HCT116 (cell line): Measurements from ENCODE around the gene CPA5. TPM values are rescaled to one million over a fixed set of nuclear protein-coding genes. Genes with fewer than 3 reads are reported as not detected.
A peak's percentile ranks its signal among the peaks of the same experiment; 100 is the strongest.

ENCODE experiments used
- ATAC-seq: fragments of 200-7000 bp; cut with Tn5 transposase; 2 replicates; pipeline ENCODE4 v1.9.1; 2020; ENCODE audit warnings: mild to moderate bottlenecking, moderate library complexity
- BruUV-seq: library from RNA; stranded (reverse); fragments of 400-500 nt; replicated peaks from 2 replicates; lab custom pipeline; 2021; lab: Mats Ljungman, UMichigan
- CTCF ChIA-PET: fragments of 300-600 bp; sonication (Branson Sonifier 250); formaldehyde crosslinking; loops from one replicate; lab custom pipeline; 2021; ENCODE audit warnings: antibody characterized with exemption; lab: Charles Lee
- POLR2A ChIA-PET: fragments of 300-600, 350-600 bp; sonication (Branson Sonifier 250); formaldehyde crosslinking; loops from one replicate; lab custom pipeline; 2021; ENCODE audit warnings: antibody characterized with exemption; lab: Charles Lee
- RAD21 ChIA-PET, 2 experiments: fragments of 300-600 bp; sonication (Branson Sonifier 250); formaldehyde crosslinking; loops; one replicate each; lab custom pipeline; 2023; ENCODE audit warnings: low total read pairs in 2 of 2; ENCODE audit not compliant: uncharacterized antibody in 2 of 2, unreplicated experiment in 2 of 2, low non-redundant PET in 1 of 2; lab: Charles Lee
- DNase-seq: peaks from one replicate; pipeline ENCODE4 v3.0.0-alpha.2; 2010; ENCODE audit warnings: low read depth, low spot score
- H2AFZ ChIP-seq: fragments of 200-600 bp; shearing (Covaris generic), sonication (generic); 2 replicates; pipeline ENCODE4 v1.6.1; 2017; ENCODE audit warnings: low read depth, mixed run types, mixed read lengths, antibody characterized with exemption, low read length; ENCODE audit not compliant: poor library complexity, severe bottlenecking
- H3K27ac ChIP-seq: 2 replicates; pipeline ENCODE4 v1.5.1; 2012; ENCODE audit warnings: low read depth, low read length
- H3K27me3 ChIP-seq: fragments of 200-600 bp; sonication (generic); 2 replicates; pipeline ENCODE4 v1.6.1; 2016; ENCODE audit warnings: mixed run types, low read length, mixed read lengths; ENCODE audit not compliant: insufficient read depth
- H3K36me3 ChIP-seq, 2 experiments: fragments of 200-500 bp in 1 of 2; fragments of 200-600 bp in 1 of 2; sonication (Bioruptor generic) in 1 of 2; sonication (generic) in 1 of 2; 2 replicates each; pipeline versions ENCODE4 v1.5.1 to v1.6.1; 2014 to 2016; ENCODE audit warnings: low read length in 2 of 2, inconsistent platforms in 1 of 2, mixed read lengths in 1 of 2, mixed run types in 1 of 2; ENCODE audit not compliant: insufficient read depth in 2 of 2, control insufficient read depth in 1 of 2
- H3K4me1 ChIP-seq, 2 experiments: fragments of 200-600 bp in 1 of 2; sonication (generic) in 1 of 2; 2 replicates each; pipeline versions ENCODE4 v1.5.1 to v1.6.1; 2012 to 2017; ENCODE audit warnings: low read length in 2 of 2, inconsistent platforms in 1 of 2, mild to moderate bottlenecking in 1 of 2, mixed read lengths in 1 of 2, mixed run types in 1 of 2, moderate library complexity in 1 of 2; ENCODE audit not compliant: insufficient read depth in 2 of 2, control insufficient read depth in 1 of 2
- H3K4me2 ChIP-seq: fragments of 200-600 bp; sonication (generic); 2 replicates; pipeline ENCODE4 v1.6.1; 2017; ENCODE audit warnings: mixed run types, low read length, mixed read lengths
- H3K4me3 ChIP-seq, 2 experiments: fragments of 200-600 bp in 1 of 2; sonication (generic) in 1 of 2; replicated peaks in 1 of 2; 2 replicates each; pipeline ENCODE4 v1.5.1; 2011 to 2016; ENCODE audit warnings: low read length in 2 of 2, control low read depth in 1 of 2, low read depth in 1 of 2, mild to moderate bottlenecking in 1 of 2, mixed read lengths in 1 of 2, mixed run types in 1 of 2
- H3K79me2 ChIP-seq: fragments of 200-600 bp; sonication (generic); 2 replicates; pipeline ENCODE4 v1.6.1; 2017; ENCODE audit warnings: mild to moderate bottlenecking, mixed run types, low read length, moderate library complexity, mixed read lengths; ENCODE audit not compliant: insufficient read depth
- H3K9ac ChIP-seq: fragments of 200-600 bp; sonication (generic); 2 replicates; pipeline ENCODE4 v1.6.1; 2016; ENCODE audit warnings: low read length, mixed read lengths
- H3K9me2 ChIP-seq: fragments of 200-600 bp; sonication (generic), shearing (Covaris generic); 2 replicates; pipeline ENCODE4 v1.6.1; 2017; ENCODE audit warnings: mixed run types, mild to moderate bottlenecking, moderate library complexity; ENCODE audit not compliant: insufficient read depth
- H3K9me3 ChIP-seq, 2 experiments: fragments of 200-500 bp in 1 of 2; fragments of 200-600 bp in 1 of 2; sonication (Bioruptor generic) in 1 of 2; sonication (generic) in 1 of 2; 2 replicates each; pipeline ENCODE4 v1.6.1; 2014 to 2017; ENCODE audit warnings: low read length in 2 of 2, mixed read lengths in 2 of 2, inconsistent platforms in 1 of 2, low read depth in 1 of 2, mild to moderate bottlenecking in 1 of 2, mixed run types in 1 of 2, moderate library complexity in 1 of 2; ENCODE audit not compliant: control insufficient read depth in 1 of 2, insufficient read depth in 1 of 2
- H4K20me1 ChIP-seq: fragments of 200-600 bp; sonication (generic), shearing (Covaris generic); 2 replicates; pipeline ENCODE4 v1.6.1; 2017; ENCODE audit warnings: mixed run types, mild to moderate bottlenecking, moderate library complexity; ENCODE audit not compliant: insufficient read depth
- TCF7L2 ChIP-seq: IDR thresholded peaks from 2 replicates; pipeline ENCODE4 v1.7.0; 2011; ENCODE audit warnings: borderline replicate concordance, inconsistent platforms; ENCODE audit not compliant: insufficient read depth, insufficient read length; ENCODE audit errors: extremely low read depth
- intact Hi-C: fragments of 100-400 bp; cut with micrococcal nuclease; formaldehyde crosslinking; loops from 2 replicates; pipeline ENCODE4 v1.10.0; 2022
- total RNA-seq: library from RNA; stranded (reverse); gene quantifications from one replicate; pipeline ENCODE4 v1.2.1, GENCODE V29; 2021; ENCODE audit not compliant: unreplicated experiment
- TF ChIP-seq, protein P1 (sequence below): IDR thresholded peaks from 2 replicates; pipeline ENCODE4 v1.6.1; 2012; ENCODE audit warnings: low read depth
- TF ChIP-seq, protein P2 (sequence below), 3 experiments: fragments of 200-600 bp in 1 of 3; sonication (generic) in 1 of 3; IDR thresholded peaks in 2 of 3; conservative IDR thresholded peaks in 1 of 3; 2 replicates each; pipeline ENCODE4 v1.5.1; 2012 to 2017; ENCODE audit warnings: low read depth in 2 of 3, low read length in 2 of 3, antibody characterized with exemption in 1 of 3, borderline replicate concordance in 1 of 3, control low read depth in 1 of 3, mild to moderate bottlenecking in 1 of 3, mixed read lengths in 1 of 3, mixed run types in 1 of 3, moderate library complexity in 1 of 3; ENCODE audit not compliant: insufficient read depth in 1 of 3

CPA5 gene
- total RNA-seq, 1 experiment from 2014 or later: not detected

GRCh38 chr7:130381468-130382312 lies 37.1 kb downstream of the CPA5 start:
- Histone ChIP-seq H3K4me2 (no peak overlapping the region), H3K4me3 (no peak overlapping the region), H3K36me3 (no peaks in the 10 kb centered on the region), H4K20me1 (no peaks in the 10 kb centered on the region), H3K9me3 (no peaks in the 10 kb centered on the region), H3K79me2 (no peaks in the 10 kb centered on the region), H3K27me3 (no peaks in the 10 kb centered on the region), H3K27ac (no peak overlapping the region), H3K4me1 (no peaks in the 10 kb centered on the region), H2AFZ (no peak overlapping the region), H3K9me2 (no peaks in the 10 kb centered on the region), H3K9ac (no peak overlapping the region)
- BruUV-seq: no TSS peak
- ChIA-PET CTCF (no interaction called here), RAD21 (no interaction called here), POLR2A (interaction anchor here (0.6 kb wide), 1 partner anchor 59 kb away, joined by 4 read pairs; the partner anchor contains the start of gene CEP41)
- peak; percentile 69; the same call in 1 of the 2 replicates for ATAC-seq
- no peak for TF ChIP-seq TCF7L2
- TF ChIP-seq, protein P1, sequence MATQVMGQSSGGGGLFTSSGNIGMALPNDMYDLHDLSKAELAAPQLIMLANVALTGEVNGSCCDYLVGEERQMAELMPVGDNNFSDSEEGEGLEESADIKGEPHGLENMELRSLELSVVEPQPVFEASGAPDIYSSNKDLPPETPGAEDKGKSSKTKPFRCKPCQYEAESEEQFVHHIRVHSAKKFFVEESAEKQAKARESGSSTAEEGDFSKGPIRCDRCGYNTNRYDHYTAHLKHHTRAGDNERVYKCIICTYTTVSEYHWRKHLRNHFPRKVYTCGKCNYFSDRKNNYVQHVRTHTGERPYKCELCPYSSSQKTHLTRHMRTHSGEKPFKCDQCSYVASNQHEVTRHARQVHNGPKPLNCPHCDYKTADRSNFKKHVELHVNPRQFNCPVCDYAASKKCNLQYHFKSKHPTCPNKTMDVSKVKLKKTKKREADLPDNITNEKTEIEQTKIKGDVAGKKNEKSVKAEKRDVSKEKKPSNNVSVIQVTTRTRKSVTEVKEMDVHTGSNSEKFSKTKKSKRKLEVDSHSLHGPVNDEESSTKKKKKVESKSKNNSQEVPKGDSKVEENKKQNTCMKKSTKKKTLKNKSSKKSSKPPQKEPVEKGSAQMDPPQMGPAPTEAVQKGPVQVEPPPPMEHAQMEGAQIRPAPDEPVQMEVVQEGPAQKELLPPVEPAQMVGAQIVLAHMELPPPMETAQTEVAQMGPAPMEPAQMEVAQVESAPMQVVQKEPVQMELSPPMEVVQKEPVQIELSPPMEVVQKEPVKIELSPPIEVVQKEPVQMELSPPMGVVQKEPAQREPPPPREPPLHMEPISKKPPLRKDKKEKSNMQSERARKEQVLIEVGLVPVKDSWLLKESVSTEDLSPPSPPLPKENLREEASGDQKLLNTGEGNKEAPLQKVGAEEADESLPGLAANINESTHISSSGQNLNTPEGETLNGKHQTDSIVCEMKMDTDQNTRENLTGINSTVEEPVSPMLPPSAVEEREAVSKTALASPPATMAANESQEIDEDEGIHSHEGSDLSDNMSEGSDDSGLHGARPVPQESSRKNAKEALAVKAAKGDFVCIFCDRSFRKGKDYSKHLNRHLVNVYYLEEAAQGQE: no peak
- TF ChIP-seq, protein P2, sequence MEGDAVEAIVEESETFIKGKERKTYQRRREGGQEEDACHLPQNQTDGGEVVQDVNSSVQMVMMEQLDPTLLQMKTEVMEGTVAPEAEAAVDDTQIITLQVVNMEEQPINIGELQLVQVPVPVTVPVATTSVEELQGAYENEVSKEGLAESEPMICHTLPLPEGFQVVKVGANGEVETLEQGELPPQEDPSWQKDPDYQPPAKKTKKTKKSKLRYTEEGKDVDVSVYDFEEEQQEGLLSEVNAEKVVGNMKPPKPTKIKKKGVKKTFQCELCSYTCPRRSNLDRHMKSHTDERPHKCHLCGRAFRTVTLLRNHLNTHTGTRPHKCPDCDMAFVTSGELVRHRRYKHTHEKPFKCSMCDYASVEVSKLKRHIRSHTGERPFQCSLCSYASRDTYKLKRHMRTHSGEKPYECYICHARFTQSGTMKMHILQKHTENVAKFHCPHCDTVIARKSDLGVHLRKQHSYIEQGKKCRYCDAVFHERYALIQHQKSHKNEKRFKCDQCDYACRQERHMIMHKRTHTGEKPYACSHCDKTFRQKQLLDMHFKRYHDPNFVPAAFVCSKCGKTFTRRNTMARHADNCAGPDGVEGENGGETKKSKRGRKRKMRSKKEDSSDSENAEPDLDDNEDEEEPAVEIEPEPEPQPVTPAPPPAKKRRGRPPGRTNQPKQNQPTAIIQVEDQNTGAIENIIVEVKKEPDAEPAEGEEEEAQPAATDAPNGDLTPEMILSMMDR (IDR thresholded peaks at IDR 0.05 in 2 of 3, conservative IDR thresholded peaks at IDR 0.05 in 1 of 3; ENCODE audit: borderline replicate concordance in 1 of 3, insufficient read depth in 1 of 3, low read depth in 2 of 3, low read length in 2 of 3): peak in 2 of 3 experiments; percentile 33 to 41; a peak in 3 of 6 replicates
- no peak for DNase-seq
- intact Hi-C loops: no loop called here
